ENCODE results near the gene HMGXB4.
"Not testable (repeated sequence)": the region's sequence is repeated elsewhere in the genome, so short reads cannot be mapped to it uniquely, and the experiment has no call there.

The HMGXB4 gene

GRCh38 chr22:35257321-35258190, at the start of gene HMGXB4:
Gene HMGXB4 (plus strand): TSS chr22:35257493. CDS start chr22:35262391, 4,898 bp downstream.
- no peak for FAIRE-seq

DNA sequence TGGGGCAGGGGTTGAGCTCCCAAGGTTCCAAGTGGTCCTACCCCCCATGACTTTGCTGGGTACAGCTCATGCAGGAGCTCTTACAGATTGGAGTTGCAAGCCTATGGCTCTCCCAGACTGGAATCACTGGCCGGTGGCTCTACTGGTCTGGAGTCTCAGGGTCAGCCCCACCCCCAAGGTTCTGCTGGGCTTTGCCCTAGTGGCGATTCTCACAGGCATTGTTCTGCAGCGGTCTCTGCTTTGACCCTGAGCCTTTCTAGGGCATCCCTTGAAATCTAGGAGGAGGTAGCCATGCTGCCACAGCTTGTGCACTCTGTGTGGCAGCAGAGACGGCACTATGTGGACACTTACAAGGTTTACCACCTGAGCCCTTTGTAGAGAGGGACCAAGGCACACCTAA, 49.3 kb upstream of the HMGXB4 start:
- no peak for FAIRE-seq

DNA sequence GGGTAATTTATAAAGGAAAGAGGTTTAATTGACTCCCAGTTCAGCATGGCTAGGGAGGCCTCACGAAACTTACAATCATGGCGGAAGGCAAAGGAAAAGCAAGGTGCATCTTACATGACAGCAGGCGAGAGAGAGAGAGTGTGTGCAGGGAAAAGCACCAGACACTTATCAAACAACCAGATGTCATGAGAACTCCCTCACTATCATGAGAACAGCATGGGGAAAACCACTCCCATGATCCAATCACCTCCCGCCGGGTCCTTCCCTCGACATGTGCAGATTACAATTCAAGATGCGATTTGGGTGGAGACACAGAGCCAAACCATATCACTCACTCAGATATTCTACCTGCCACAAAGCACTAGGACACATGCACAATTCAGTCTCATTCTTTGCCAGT, 48.1 kb upstream of the HMGXB4 start:
- no peak for FAIRE-seq

GRCh38 chr22:35212009-35212408, 45.3 kb upstream of the HMGXB4 start:
- FAIRE-seq = no peak

GRCh38 chr22:35212996-35213395, 44.3 kb upstream of the HMGXB4 start:
- no peak for FAIRE-seq

DNA sequence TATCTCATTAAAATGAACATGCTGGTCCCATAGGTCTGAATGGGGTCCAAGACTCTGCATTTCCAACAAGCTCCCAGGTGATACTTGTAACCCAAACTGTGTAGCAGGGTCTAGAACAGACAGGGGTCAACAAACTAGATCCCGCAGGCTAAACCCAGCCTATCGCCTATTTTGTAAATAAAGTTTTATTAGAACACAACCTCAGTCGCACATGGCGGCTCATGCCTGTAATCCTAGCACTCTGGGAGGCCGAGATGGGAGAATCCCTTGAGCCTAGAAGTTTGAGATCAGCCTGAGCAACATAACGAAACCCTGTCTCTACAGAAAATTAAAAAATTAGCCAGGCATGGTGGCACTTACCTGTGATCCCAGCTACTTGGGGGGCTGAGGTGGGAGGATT, 42.3 kb upstream of the HMGXB4 start:
- FAIRE-seq = no peak

DNA sequence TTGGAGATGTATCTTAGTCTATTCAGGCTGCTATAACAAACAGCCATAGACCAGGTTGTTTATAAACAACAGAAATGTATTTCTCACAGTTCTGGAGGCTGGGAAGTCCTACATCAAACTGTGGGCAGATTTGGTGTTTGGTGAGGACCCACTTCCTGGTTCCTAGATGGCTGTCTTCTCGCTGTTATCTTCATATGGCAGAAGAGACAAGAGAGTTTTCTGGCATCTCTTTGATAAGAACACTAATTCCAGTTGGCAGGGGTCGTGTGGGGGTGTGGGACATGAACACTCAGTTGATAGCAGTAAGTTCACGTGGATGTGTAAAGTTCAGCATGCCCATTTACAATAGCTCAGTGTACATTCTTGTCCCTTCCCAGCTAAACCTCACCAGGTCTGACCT, 41.3 kb upstream of the HMGXB4 start:
- FAIRE-seq = no peak

- no peak for FAIRE-seq
Observed at GRCh38 chr22:35217527-35217926, 39.8 kb upstream of the HMGXB4 start.

GRCh38 chr22:35218079-35218478, 39.2 kb upstream of the HMGXB4 start:
- no peak for FAIRE-seq

GRCh38 chr22:35219012-35219411, 38.3 kb upstream of the HMGXB4 start:
- FAIRE-seq = no peak

- no peak for FAIRE-seq
Observed at GRCh38 chr22:35220221-35220620, 37.1 kb upstream of the HMGXB4 start.

GRCh38 chr22:35225010-35225409, 32.3 kb upstream of the HMGXB4 start:
- FAIRE-seq = no peak

- FAIRE-seq = no peak
Observed at GRCh38 chr22:35226958-35227647, 30.2 kb upstream of the HMGXB4 start.

DNA sequence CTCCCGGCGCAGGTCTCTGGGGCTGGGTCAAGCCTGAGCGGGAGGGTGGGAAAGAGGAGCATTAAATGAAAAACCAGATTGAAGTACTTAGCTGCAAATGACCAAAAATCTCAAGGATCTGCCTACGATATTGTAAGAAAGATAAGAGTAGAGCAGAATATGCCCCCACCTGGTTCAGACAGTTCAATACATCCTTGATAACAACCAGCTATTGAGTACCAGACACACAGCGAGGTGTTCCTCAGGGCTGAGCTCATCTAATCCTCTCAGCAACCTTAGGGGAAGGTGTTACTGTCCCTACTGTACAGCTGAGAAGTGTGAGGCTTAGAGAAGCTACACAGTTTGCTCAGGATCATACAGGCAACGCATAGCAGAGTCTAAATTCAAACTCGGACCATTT, 27.4 kb upstream of the HMGXB4 start:
- FAIRE-seq = no peak

- no peak for FAIRE-seq
Observed at GRCh38 chr22:35230417-35230816, 26.9 kb upstream of the HMGXB4 start.

DNA sequence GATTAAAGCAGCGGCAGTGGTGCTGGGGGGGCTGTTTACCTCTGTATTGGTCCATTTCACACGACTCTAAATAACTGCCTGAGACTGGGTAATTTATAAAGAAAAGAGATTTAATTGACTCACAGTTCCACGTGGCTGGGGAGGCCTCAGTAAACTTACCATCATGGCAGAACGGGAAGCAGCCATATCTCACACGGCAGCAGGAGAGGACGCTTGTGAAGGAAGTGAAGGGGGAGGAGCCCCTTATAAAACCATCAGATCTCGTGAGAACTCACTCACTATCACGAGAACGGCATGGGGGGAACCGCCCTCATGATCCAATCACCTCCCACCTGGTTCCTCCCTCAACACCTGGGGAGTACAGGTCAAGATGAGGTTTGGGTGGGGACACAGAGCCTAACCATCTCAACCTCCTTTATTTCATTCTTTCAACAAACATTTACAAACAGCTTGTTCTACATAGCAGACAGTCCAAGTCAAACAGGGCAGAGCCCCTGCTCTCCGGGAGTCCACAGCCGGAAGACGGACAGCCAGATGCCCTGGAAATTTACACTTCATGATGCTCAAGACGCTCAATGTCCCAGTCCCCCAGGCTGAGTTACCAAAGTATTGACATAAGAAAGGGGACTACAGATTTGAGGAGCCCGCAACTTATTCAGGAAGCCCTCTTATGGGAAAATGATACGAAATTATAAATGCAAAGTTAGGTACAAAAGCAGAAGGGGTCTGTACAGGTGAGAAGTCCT, 26.3 kb upstream of the HMGXB4 start:
- FAIRE-seq = no peak

GRCh38 chr22:35231585-35232084, 25.7 kb upstream of the HMGXB4 start:
- FAIRE-seq = peak; percentile 73

- not testable (repeated sequence) for FAIRE-seq
Observed at GRCh38 chr22:35238749-35239148, 18.5 kb upstream of the HMGXB4 start.

GRCh38 chr22:35244507-35244906, 12.8 kb upstream of the HMGXB4 start:
- FAIRE-seq = not testable (repeated sequence)

GRCh38 chr22:35250156-35250555, 7.1 kb upstream of the HMGXB4 start:
- FAIRE-seq = no peak

DNA sequence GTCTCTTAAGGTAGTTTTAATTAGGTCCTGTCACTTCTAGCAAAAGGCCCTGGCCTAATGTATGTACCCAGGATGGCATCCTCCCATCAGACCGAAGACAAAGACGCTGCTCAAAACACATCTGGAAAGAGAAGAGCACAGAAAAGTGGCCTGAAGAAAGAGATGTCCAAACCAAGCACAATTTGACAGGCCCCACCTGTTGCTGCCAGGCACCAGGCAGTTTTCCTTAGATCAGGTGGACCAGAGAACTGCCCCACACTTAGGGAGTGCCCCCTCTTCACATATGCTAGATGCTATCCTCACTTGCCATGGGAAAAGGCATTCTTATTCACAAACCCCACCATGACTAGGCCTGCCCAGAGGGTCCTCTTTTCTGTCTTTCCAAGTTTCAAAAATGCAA, 3.3 kb upstream of the HMGXB4 start:
- no peak for FAIRE-seq

- no peak for FAIRE-seq
Observed at GRCh38 chr22:35257002-35257320, 332 bp upstream of the HMGXB4 start.

- FAIRE-seq = no peak
Observed at GRCh38 chr22:35258191-35258988, 1.1 kb downstream of the HMGXB4 start.

Data from G401.6 (cell line).